Measurements from ENCODE around the gene ENPP4.

Gene ENPP4

DNA sequence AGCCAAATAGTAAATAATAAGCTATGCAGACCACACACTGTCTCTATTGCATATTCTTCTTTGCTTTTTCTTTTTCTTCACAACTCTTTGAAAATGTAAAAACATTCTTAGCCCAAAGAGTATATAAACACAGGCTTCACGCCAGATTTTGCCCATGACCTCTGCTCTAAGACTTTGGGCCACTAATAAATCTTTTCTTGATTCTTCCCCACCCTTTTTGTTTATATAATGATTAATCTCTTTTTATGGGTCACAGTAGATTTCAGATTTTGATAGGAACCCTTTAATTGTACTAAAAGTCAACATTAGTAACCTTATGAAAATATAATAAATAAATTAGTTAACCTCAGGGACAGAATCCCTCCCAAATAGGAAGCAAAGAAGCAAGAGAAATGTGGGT is 56.8 kb downstream of the ENPP4 start:
- TF ChIP-seq, protein P1, sequence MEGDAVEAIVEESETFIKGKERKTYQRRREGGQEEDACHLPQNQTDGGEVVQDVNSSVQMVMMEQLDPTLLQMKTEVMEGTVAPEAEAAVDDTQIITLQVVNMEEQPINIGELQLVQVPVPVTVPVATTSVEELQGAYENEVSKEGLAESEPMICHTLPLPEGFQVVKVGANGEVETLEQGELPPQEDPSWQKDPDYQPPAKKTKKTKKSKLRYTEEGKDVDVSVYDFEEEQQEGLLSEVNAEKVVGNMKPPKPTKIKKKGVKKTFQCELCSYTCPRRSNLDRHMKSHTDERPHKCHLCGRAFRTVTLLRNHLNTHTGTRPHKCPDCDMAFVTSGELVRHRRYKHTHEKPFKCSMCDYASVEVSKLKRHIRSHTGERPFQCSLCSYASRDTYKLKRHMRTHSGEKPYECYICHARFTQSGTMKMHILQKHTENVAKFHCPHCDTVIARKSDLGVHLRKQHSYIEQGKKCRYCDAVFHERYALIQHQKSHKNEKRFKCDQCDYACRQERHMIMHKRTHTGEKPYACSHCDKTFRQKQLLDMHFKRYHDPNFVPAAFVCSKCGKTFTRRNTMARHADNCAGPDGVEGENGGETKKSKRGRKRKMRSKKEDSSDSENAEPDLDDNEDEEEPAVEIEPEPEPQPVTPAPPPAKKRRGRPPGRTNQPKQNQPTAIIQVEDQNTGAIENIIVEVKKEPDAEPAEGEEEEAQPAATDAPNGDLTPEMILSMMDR (IDR thresholded peaks at IDR 0.05; ENCODE audit: control extremely low read depth, extremely low read depth, low read depth, missing control alignments): no peak
- CTCF ChIA-PET: interaction anchor here (1.1 to 2.1 kb wide), 4 partner anchors 10 to 48 kb away, joined by 3 to 5 read pairs (median 4); no protein-coding TSS in a partner anchor
- POLR2A ChIA-PET: no interaction called here
- no peak for DNase-seq (ENCODE audit: extremely low spot score)

- TF ChIP-seq, protein P1 (IDR thresholded peaks at IDR 0.05; ENCODE audit: control extremely low read depth, extremely low read depth, low read depth, missing control alignments): no peak
- POLR2A ChIA-PET: no interaction called here
- DNase-seq (ENCODE audit: extremely low spot score): no peak
- CTCF ChIA-PET: interaction anchor here (1.3 kb wide), 1 partner anchor 83 kb away, joined by 3 read pairs; no protein-coding TSS in a partner anchor
Measured at GRCh38 chr6:46189726-46190125, 59.9 kb downstream of the ENPP4 start.

GRCh38 chr6:46190889-46191288 is 61.1 kb downstream of the ENPP4 start:
- DNase-seq (ENCODE audit: extremely low spot score): no peak
- POLR2A ChIA-PET: no interaction called here
- TF ChIP-seq, protein P1 (IDR thresholded peaks at IDR 0.05; ENCODE audit: control extremely low read depth, extremely low read depth, low read depth, missing control alignments): no peak
- CTCF ChIA-PET: interaction anchor here (1.2 kb wide), 1 partner anchor 30 kb away, joined by 3 read pairs; no protein-coding TSS in a partner anchor

- TF ChIP-seq, protein P1 (IDR thresholded peaks at IDR 0.05; ENCODE audit: control extremely low read depth, extremely low read depth, low read depth, missing control alignments): no peak
- DNase-seq (ENCODE audit: extremely low spot score): no peak
- ChIA-PET POLR2A (no interaction called here), CTCF (interaction anchor here (1.2 kb wide), 1 partner anchor 29 kb away, joined by 3 read pairs; no protein-coding TSS in a partner anchor)
Measured at GRCh38 chr6:46191961-46192360, 62.2 kb downstream of the ENPP4 start.

Data from GM10248 (cell line).